Muscle layer of colon (tissue), 2 donors: ENCODE results near the gene AHI1.

Experiments
- H3K27ac ChIP-seq: one replicate; pipeline ENCODE4 v1.7.0; 2013; ENCODE audit warnings: low read depth, mild to moderate bottlenecking, low read length, moderate library complexity
- H3K27me3 ChIP-seq, 2 donors: one replicate each; pipeline ENCODE4 v1.7.0; 2013; ENCODE audit warnings: low read length in 2 of 2, mild to moderate bottlenecking in 2 of 2; ENCODE audit not compliant: insufficient read depth in 2 of 2, control insufficient read depth in 1 of 2
- H3K36me3 ChIP-seq: one replicate; pipeline ENCODE4 v1.7.0; 2013; ENCODE audit warnings: mild to moderate bottlenecking, low read length; ENCODE audit not compliant: insufficient read depth
- H3K4me1 ChIP-seq: one replicate; pipeline ENCODE4 v1.7.0; 2013; ENCODE audit warnings: mild to moderate bottlenecking, low read length; ENCODE audit not compliant: insufficient read depth
- H3K4me3 ChIP-seq, 2 donors: one replicate each; pipeline ENCODE4 v1.7.0; 2013; ENCODE audit warnings: low read length in 2 of 2, low read depth in 1 of 2, mild to moderate bottlenecking in 1 of 2, moderate library complexity in 1 of 2
- H3K9ac ChIP-seq: one replicate; pipeline ENCODE4 v1.7.0; 2013; ENCODE audit warnings: low read length
- H3K9me3 ChIP-seq: one replicate; pipeline ENCODE4 v1.7.0; 2013; ENCODE audit warnings: mild to moderate bottlenecking, low read length
- donor health status: abdominal sarcoma.
- donor health status: Adenocarcinoma of cecum.

The AHI1 gene

DNA sequence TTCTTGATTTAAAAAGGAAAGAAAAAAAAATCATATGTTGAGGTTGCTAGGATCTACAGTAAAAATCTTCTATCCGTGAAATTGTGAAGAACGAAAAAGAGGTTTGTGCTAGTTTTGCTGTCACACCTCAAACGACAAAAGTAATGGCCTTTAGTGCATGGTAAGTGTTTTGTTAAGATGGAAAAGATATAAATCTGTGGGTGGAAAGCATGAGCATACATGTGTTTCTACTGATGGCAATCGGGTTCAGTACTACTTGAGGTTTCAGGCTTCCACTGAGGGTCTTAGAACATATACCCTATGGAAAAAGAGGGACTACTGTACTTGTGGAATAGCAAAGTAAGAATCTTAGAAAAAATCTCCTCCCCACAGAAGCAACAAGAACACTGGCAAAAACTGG lies 58.0 kb downstream of the AHI1 start:
- no peak overlapping the region for H3K27ac ChIP-seq
- H3K36me3 ChIP-seq, result peaks cover 40% of the 10 kb centered on the region
- H3K9ac ChIP-seq, result no peak overlapping the region
- no peaks in the 10 kb centered on the region for H3K27me3 ChIP-seq
- H3K4me3 ChIP-seq, result no peak overlapping the region
- no peaks in the 10 kb centered on the region for H3K9me3 ChIP-seq
- H3K4me1 ChIP-seq, result no peaks in the 10 kb centered on the region

GRCh38 chr6:135438907-135439535 lies 58.5 kb downstream of the AHI1 start:
- peaks cover 35% of the 10 kb centered on the region for H3K36me3 ChIP-seq
- H3K9ac ChIP-seq, result no peak overlapping the region
- no peaks in the 10 kb centered on the region for H3K4me1 ChIP-seq
- no peaks in the 10 kb centered on the region for H3K27me3 ChIP-seq
- H3K9me3 ChIP-seq, result no peaks in the 10 kb centered on the region
- no peak overlapping the region for H3K4me3 ChIP-seq
- H3K27ac ChIP-seq, result no peak overlapping the region

DNA sequence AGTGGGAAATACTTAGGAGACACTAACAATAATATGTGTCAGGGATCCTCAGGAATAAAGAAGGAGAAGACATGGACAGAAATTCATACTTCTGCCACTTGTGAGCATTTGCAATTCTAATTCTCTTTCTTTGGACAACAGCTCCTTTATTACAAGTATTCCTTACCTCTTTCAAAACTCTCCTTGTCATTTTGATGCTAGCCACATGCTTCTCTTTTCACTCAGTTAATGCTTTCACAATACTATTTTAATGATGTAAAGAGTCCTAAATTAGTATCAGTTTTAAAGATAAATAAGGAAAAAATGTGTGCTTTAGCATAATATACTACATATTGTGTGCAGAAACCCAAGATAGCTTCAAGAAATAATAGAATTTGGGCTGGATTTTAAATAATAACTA lies 62.5 kb downstream of the AHI1 start:
- Histone ChIP-seq H3K9me3 (no peaks in the 10 kb centered on the region), H3K27ac (no peak overlapping the region), H3K36me3 (peaks cover 24% of the 10 kb centered on the region), H3K9ac (no peak overlapping the region), H3K4me1 (no peaks in the 10 kb centered on the region), H3K27me3 (no peaks in the 10 kb centered on the region), H3K4me3 (no peak overlapping the region)

DNA sequence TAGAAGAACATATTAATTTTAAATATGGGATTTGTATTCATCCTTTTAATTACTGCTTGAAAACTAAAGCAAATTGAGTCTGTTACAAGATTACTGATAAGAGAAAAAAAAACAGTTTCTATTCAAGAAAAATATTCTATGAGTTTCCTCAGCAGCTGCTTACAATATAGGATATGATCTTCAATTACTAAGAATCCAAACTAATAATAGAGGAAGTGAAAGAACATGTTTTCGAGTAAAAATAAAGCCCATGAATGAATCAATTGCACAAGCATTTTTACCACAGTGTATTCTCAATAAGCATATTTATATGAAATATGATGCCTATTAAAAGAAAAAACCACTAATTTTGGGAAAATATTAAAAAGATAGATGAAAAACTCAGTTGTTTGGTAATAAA lies 63.4 kb downstream of the AHI1 start:
- no peak overlapping the region for H3K4me3 ChIP-seq
- H3K27ac ChIP-seq, result no peak overlapping the region
- H3K9ac ChIP-seq, result no peak overlapping the region
- H3K36me3 ChIP-seq, result peaks cover 21% of the 10 kb centered on the region
- no peaks in the 10 kb centered on the region for H3K27me3 ChIP-seq
- no peaks in the 10 kb centered on the region for H3K9me3 ChIP-seq
- no peaks in the 10 kb centered on the region for H3K4me1 ChIP-seq

- Histone ChIP-seq H3K36me3 (peaks cover 10% of the 10 kb centered on the region), H3K27me3 (no peaks in the 10 kb centered on the region), H3K4me3 (no peak overlapping the region), H3K27ac (no peak overlapping the region), H3K9me3 (no peaks in the 10 kb centered on the region), H3K4me1 (no peaks in the 10 kb centered on the region), H3K9ac (no peak overlapping the region)
These were observed 69.5 kb downstream of the AHI1 start for GRCh38 chr6:135428078-135428477.

DNA sequence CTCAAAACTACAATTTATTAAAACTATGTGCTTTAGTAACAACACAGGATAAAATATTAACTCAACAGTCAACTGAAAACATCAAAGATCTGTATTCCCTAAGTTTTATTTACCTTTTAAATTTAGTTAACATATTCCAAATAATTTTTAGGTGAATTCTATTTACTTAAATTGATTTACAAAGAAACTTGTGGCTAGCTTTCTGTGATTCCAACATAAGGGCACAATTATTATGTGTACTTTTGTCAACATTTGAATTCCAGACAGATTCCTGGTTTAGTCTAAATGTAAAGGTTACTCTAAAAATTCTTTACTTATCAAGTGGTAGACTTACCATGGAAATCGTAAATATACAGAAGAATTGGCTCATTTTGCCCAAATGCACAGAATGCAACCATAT lies 70.7 kb downstream of the AHI1 start:
- H3K9me3 ChIP-seq, result no peaks in the 10 kb centered on the region
- H3K27ac ChIP-seq, result no peak overlapping the region
- peaks cover 14% of the 10 kb centered on the region for H3K36me3 ChIP-seq
- no peaks in the 10 kb centered on the region for H3K27me3 ChIP-seq
- no peaks in the 10 kb centered on the region for H3K4me1 ChIP-seq
- no peak overlapping the region for H3K9ac ChIP-seq
- H3K4me3 ChIP-seq, result no peak overlapping the region

- H3K27ac ChIP-seq, result no peak overlapping the region
- H3K9ac ChIP-seq, result no peak overlapping the region
- no peaks in the 10 kb centered on the region for H3K4me1 ChIP-seq
- no peak overlapping the region for H3K4me3 ChIP-seq
- no peaks in the 10 kb centered on the region for H3K9me3 ChIP-seq
- H3K36me3 ChIP-seq, result peaks cover 14% of the 10 kb centered on the region
- H3K27me3 ChIP-seq, result no peaks in the 10 kb centered on the region
These were observed 73.2 kb downstream of the AHI1 start for GRCh38 chr6:135424385-135424784.

DNA sequence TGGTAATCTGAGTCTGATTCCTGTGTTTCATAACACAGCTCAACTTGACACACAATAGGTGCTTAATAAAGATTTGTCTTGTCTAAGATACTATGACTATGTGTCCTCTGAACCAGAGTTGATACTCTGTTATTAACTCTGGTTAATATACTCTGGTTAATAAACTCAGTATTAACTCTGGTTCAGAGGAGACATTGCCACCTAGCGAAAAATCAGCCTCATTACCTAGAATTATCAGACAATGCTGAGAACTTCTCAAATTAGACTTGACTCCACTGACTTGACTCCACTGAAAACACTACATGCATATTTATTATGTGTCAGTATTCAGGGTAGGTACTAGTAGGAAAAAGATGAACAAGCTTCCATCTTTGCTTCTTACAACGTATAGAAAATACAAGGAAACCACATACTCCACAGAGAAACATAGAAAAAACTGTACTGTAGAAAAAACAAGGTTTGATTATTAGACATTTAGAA lies 73.9 kb downstream of the AHI1 start:
- no peaks in the 10 kb centered on the region for H3K9me3 ChIP-seq

DNA sequence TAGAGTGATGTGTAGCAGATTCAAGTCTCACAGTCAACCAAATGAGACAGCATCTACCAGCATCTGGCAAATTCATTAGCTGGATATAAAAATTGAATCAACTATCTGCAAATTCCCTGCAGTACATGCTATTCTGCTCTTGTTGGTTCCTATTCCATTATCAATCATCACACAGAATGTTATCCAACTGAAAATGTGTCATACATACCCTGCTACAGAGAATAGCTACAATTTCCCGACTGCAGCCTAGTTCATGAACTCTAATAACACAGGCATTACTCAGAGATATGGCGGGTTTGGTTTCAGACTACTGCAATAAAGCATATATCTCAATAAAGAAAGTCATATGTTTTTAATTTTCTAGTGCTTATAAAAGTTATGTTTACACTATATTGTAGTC lies 78.4 kb downstream of the AHI1 start:
- Histone ChIP-seq H3K4me3 (no peak overlapping the region), H3K9me3 (no peaks in the 10 kb centered on the region), H3K27me3 (no peaks in the 10 kb centered on the region), H3K27ac (no peak overlapping the region), H3K4me1 (no peaks in the 10 kb centered on the region), H3K36me3 (peaks cover 9% of the 10 kb centered on the region), H3K9ac (no peak overlapping the region)

More for the DNA sequence above, 73.9 kb downstream of the AHI1 start:
- peaks cover 14% of the 10 kb centered on the region for H3K36me3 ChIP-seq
- no peak overlapping the region for H3K27ac ChIP-seq
- no peak overlapping the region for H3K9ac ChIP-seq
- H3K27me3 ChIP-seq, result no peaks in the 10 kb centered on the region
- H3K4me1 ChIP-seq, result no peaks in the 10 kb centered on the region
- H3K4me3 ChIP-seq, result no peak overlapping the region

- Histone ChIP-seq H3K27me3 (no peaks in the 10 kb centered on the region), H3K4me3 (no peak overlapping the region), H3K36me3 (peaks cover 9% of the 10 kb centered on the region), H3K27ac (no peak overlapping the region), H3K9me3 (no peaks in the 10 kb centered on the region), H3K4me1 (no peaks in the 10 kb centered on the region), H3K9ac (no peak overlapping the region)
These were observed 79.3 kb downstream of the AHI1 start for GRCh38 chr6:135418040-135418760.

DNA sequence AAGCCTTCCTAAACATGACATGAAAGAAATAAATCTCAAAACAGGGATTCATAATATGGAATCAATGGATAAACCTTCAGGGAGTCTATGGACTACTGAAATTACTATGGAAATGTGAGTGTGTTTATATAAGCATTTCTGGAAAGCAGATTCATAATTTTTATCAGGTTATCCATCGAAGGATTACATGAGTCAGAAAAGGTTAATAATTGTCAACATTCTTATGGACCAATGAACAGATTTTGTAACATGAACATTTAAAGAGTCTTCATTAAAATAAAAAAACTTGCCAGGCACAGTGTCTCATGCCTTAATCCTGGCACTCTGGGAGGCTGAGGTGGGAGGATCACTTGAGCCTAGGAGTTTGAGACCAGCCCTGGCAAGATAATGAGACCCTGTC lies 84.8 kb downstream of the AHI1 start:
- Histone ChIP-seq H3K36me3 (peaks cover 22% of the 10 kb centered on the region), H3K9me3 (no peaks in the 10 kb centered on the region), H3K4me1 (no peaks in the 10 kb centered on the region), H3K27me3 (no peaks in the 10 kb centered on the region), H3K9ac (no peak overlapping the region), H3K27ac (no peak overlapping the region), H3K4me3 (no peak overlapping the region)

- no peak overlapping the region for H3K4me3 ChIP-seq
- peaks cover 23% of the 10 kb centered on the region for H3K36me3 ChIP-seq
- no peak overlapping the region for H3K9ac ChIP-seq
- no peaks in the 10 kb centered on the region for H3K27me3 ChIP-seq
- H3K27ac ChIP-seq, result no peak overlapping the region
- no peaks in the 10 kb centered on the region for H3K4me1 ChIP-seq
- H3K9me3 ChIP-seq, result no peaks in the 10 kb centered on the region
These were observed 85.7 kb downstream of the AHI1 start for GRCh38 chr6:135411849-135412248.
